ENCODE data around the gene RPL15.

Gene RPL15

DNA sequence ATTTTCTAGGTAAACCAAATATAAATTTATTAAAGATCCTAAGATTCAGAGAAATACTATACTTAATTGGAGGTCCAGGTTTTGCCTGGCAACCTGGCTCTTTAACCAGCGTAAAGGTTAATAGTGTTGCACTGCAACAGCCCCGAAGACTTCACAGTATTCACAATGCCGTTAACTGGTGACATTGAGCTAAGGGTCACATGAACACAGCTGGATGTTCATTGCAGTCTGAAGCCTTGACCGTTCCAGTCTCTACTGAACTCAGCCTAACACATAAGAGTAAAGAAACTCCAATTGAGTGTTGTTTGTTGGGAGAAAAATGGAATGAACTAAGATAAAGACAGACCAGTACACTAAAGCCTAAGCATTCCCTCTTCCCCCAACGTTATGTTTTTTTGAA is 27.0 kb upstream of the RPL15 start:
- no peak for ATAC-seq
- TF ChIP-seq ZNF70 (CRISPR knock-in tag; IDR thresholded peaks at IDR 0.05) (no peak), TCF4 (CRISPR knock-in tag; IDR thresholded peaks at IDR 0.05; ENCODE audit: borderline replicate concordance) (no peak), SNAI2 (CRISPR knock-in tag; IDR thresholded peaks at IDR 0.05) (no peak), ZFP30 (CRISPR knock-in tag; IDR thresholded peaks at IDR 0.05) (no peak), ARNTL (CRISPR knock-in tag; IDR thresholded peaks at IDR 0.05; ENCODE audit: borderline replicate concordance, low read depth) (no peak), TOX (CRISPR knock-in tag; IDR thresholded peaks at IDR 0.05; ENCODE audit: borderline replicate concordance) (no peak), OSR1 (CRISPR knock-in tag; IDR thresholded peaks at IDR 0.05) (no peak), PPARA (CRISPR knock-in tag; IDR thresholded peaks at IDR 0.05; ENCODE audit: borderline replicate concordance) (no peak), ZFP3 (CRISPR knock-in tag; IDR thresholded peaks at IDR 0.05) (no peak), ZC3H10 (CRISPR knock-in tag; IDR thresholded peaks at IDR 0.05) (no peak), ZNF8 (CRISPR knock-in tag; IDR thresholded peaks at IDR 0.05) (no peak)
- TF ChIP-seq, protein P1, sequence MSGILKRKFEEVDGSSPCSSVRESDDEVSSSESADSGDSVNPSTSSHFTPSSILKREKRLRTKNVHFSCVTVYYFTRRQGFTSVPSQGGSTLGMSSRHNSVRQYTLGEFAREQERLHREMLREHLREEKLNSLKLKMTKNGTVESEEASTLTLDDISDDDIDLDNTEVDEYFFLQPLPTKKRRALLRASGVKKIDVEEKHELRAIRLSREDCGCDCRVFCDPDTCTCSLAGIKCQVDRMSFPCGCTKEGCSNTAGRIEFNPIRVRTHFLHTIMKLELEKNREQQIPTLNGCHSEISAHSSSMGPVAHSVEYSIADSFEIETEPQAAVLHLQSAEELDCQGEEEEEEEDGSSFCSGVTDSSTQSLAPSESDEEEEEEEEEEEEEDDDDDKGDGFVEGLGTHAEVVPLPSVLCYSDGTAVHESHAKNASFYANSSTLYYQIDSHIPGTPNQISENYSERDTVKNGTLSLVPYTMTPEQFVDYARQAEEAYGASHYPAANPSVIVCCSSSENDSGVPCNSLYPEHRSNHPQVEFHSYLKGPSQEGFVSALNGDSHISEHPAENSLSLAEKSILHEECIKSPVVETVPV (CRISPR knock-in tag; IDR thresholded peaks at IDR 0.05), result no peak
- TF ChIP-seq, protein P2, sequence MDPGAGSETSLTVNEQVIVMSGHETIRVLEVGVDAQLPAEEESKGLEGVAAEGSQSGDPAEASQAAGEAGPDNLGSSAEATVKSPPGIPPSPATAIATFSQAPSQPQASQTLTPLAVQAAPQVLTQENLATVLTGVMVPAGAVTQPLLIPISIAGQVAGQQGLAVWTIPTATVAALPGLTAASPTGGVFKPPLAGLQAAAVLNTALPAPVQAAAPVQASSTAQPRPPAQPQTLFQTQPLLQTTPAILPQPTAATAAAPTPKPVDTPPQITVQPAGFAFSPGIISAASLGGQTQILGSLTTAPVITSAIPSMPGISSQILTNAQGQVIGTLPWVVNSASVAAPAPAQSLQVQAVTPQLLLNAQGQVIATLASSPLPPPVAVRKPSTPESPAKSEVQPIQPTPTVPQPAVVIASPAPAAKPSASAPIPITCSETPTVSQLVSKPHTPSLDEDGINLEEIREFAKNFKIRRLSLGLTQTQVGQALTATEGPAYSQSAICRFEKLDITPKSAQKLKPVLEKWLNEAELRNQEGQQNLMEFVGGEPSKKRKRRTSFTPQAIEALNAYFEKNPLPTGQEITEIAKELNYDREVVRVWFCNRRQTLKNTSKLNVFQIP (CRISPR knock-in tag; IDR thresholded peaks at IDR 0.05; ENCODE audit: borderline replicate concordance, low read depth), result no peak
- TF ChIP-seq, protein P3, sequence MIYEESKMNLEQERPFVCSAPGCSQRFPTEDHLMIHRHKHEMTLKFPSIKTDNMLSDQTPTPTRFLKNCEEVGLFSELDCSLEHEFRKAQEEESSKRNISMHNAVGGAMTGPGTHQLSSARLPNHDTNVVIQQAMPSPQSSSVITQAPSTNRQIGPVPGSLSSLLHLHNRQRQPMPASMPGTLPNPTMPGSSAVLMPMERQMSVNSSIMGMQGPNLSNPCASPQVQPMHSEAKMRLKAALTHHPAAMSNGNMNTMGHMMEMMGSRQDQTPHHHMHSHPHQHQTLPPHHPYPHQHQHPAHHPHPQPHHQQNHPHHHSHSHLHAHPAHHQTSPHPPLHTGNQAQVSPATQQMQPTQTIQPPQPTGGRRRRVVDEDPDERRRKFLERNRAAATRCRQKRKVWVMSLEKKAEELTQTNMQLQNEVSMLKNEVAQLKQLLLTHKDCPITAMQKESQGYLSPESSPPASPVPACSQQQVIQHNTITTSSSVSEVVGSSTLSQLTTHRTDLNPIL (CRISPR knock-in tag; IDR thresholded peaks at IDR 0.05; ENCODE audit: low read depth), result no peak
- TF ChIP-seq, protein P4, sequence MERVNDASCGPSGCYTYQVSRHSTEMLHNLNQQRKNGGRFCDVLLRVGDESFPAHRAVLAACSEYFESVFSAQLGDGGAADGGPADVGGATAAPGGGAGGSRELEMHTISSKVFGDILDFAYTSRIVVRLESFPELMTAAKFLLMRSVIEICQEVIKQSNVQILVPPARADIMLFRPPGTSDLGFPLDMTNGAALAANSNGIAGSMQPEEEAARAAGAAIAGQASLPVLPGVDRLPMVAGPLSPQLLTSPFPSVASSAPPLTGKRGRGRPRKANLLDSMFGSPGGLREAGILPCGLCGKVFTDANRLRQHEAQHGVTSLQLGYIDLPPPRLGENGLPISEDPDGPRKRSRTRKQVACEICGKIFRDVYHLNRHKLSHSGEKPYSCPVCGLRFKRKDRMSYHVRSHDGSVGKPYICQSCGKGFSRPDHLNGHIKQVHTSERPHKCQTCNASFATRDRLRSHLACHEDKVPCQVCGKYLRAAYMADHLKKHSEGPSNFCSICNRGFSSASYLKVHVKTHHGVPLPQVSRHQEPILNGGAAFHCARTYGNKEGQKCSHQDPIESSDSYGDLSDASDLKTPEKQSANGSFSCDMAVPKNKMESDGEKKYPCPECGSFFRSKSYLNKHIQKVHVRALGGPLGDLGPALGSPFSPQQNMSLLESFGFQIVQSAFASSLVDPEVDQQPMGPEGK (CRISPR knock-in tag; IDR thresholded peaks at IDR 0.05; ENCODE audit: borderline replicate concordance), result no peak

DNA sequence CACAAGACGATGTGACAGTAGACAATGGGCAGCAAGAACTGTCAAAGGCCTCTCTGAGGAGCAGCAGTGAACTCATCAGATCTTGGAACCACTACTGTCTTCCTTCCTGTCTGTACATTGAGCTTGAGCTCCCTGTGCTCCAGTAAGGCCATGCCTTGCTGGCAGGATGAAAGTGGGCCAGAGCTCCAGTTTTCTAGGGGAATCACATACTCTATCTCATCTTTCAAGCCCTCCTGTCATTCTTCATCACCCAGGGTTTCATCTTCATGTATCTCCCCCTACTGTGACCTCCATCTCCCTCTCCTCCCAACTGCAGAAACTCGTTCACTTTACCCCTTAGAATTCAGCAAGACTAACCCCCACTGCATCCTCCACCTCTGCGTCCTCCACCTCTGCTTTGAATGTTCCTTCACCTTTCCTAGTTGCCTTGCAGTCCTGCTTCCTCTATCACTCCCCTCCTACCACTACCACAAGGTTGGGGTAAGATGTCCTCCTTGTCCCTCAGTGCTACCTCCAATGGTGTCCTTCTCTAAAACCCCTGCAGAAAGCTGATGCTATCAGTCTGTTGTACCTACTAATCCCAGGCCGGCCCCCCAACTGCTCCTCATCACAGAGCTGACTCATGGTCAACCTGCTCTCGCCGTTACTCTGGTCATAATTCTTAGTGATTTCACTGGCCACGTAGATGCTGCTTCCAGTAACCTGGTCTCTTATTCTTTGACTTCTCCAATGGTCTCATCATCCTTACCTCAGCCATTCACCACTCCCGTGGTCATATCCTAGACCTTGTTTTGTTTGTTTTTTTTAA is 22.5 kb upstream of the RPL15 start:
- TF ChIP-seq ZC3H10 (CRISPR knock-in tag; IDR thresholded peaks at IDR 0.05) (no peak), TCF4 (CRISPR knock-in tag; IDR thresholded peaks at IDR 0.05; ENCODE audit: borderline replicate concordance) (no peak), ESRRG (CRISPR knock-in tag; IDR thresholded peaks at IDR 0.05) (no peak), ZNF8 (CRISPR knock-in tag; IDR thresholded peaks at IDR 0.05) (no peak), ZFP3 (CRISPR knock-in tag; IDR thresholded peaks at IDR 0.05) (no peak), SNAI2 (CRISPR knock-in tag; IDR thresholded peaks at IDR 0.05) (no peak), ZFP30 (CRISPR knock-in tag; IDR thresholded peaks at IDR 0.05) (no peak), RARB (CRISPR knock-in tag; IDR thresholded peaks at IDR 0.05) (no peak)
- TF ChIP-seq, protein P4 (CRISPR knock-in tag; IDR thresholded peaks at IDR 0.05; ENCODE audit: borderline replicate concordance), result no peak
- TF ChIP-seq, protein P5, sequence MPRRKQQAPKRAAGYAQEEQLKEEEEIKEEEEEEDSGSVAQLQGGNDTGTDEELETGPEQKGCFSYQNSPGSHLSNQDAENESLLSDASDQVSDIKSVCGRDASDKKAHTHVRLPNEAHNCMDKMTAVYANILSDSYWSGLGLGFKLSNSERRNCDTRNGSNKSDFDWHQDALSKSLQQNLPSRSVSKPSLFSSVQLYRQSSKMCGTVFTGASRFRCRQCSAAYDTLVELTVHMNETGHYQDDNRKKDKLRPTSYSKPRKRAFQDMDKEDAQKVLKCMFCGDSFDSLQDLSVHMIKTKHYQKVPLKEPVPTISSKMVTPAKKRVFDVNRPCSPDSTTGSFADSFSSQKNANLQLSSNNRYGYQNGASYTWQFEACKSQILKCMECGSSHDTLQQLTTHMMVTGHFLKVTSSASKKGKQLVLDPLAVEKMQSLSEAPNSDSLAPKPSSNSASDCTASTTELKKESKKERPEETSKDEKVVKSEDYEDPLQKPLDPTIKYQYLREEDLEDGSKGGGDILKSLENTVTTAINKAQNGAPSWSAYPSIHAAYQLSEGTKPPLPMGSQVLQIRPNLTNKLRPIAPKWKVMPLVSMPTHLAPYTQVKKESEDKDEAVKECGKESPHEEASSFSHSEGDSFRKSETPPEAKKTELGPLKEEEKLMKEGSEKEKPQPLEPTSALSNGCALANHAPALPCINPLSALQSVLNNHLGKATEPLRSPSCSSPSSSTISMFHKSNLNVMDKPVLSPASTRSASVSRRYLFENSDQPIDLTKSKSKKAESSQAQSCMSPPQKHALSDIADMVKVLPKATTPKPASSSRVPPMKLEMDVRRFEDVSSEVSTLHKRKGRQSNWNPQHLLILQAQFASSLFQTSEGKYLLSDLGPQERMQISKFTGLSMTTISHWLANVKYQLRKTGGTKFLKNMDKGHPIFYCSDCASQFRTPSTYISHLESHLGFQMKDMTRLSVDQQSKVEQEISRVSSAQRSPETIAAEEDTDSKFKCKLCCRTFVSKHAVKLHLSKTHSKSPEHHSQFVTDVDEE (CRISPR knock-in tag; IDR thresholded peaks at IDR 0.05), result no peak
- no peak for ATAC-seq
